WTC11 (cell line): Measurements from ENCODE around the gene KCNG2. TPM values are rescaled to one million over a fixed set of nuclear protein-coding genes. Genes with fewer than 3 reads are reported as not detected.
A peak's percentile ranks its signal among the peaks of the same experiment; 100 is the strongest.

Experiments used
- ATAC-seq: fragments of 200-7000 bp; cut with Tn5 transposase; 2 replicates; pipeline ENCODE4 v1.10.0; 2021; ENCODE audit warnings: mild to moderate bottlenecking, moderate library complexity
- CTCF ChIA-PET: fragments of 300-600 bp; sonication (Branson Sonifier 250); formaldehyde crosslinking; loops from one replicate; lab custom pipeline; 2021; ENCODE audit warnings: antibody characterized with exemption; lab: Charles Lee
- POLR2A ChIA-PET: fragments of 350-600 bp; sonication (Branson Sonifier 250); formaldehyde crosslinking; loops from one replicate; lab custom pipeline; 2021; ENCODE audit warnings: antibody characterized with exemption; lab: Charles Lee
- DNase-seq: peaks from one replicate; pipeline ENCODE4 v3.0.0; 2021; ENCODE audit warnings: low spot score
- H3K27ac Mint-ChIP-seq: 2 replicates; pipeline ENCODE4 v1.8.0; 2021; ENCODE audit warnings: mixed read lengths
- H3K27me3 Mint-ChIP-seq: 2 replicates; pipeline ENCODE4 v1.8.0; 2021; ENCODE audit warnings: low read depth, mild to moderate bottlenecking, moderate library complexity, mixed read lengths
- H3K36me3 Mint-ChIP-seq: 2 replicates; pipeline ENCODE4 v1.8.0; 2021; ENCODE audit warnings: mixed read lengths
- H3K4me1 Mint-ChIP-seq: 2 replicates; pipeline ENCODE4 v1.8.0; 2022; ENCODE audit warnings: mixed read lengths
- H3K4me3 Mint-ChIP-seq: 2 replicates; pipeline ENCODE4 v1.8.0; 2021; ENCODE audit warnings: mild to moderate bottlenecking, moderate library complexity, mixed read lengths
- H3K9me3 Mint-ChIP-seq: 2 replicates; pipeline ENCODE4 v1.8.0; 2021; ENCODE audit warnings: mixed read lengths
- ATF1 ChIP-seq: sonication (generic); formaldehyde crosslinking; IDR thresholded peaks from 2 replicates; pipeline ENCODE4 v1.8.1; 2023; ENCODE audit warnings: mild to moderate bottlenecking, moderate library complexity, missing genetic modification reagents
- CBFB ChIP-seq: sonication (generic); formaldehyde crosslinking; IDR thresholded peaks from 2 replicates; pipeline ENCODE4 v1.8.1; 2022; ENCODE audit warnings: mild to moderate bottlenecking, low read depth, missing genetic modification reagents
- CREM ChIP-seq: sonication (generic); formaldehyde crosslinking; IDR thresholded peaks from 2 replicates; pipeline ENCODE4 v1.8.1; 2022; ENCODE audit warnings: mild to moderate bottlenecking, missing genetic modification reagents, moderate library complexity
- GABPB1 ChIP-seq: sonication (generic); formaldehyde crosslinking; IDR thresholded peaks from 2 replicates; pipeline ENCODE4 v1.8.1; 2023; ENCODE audit warnings: mild to moderate bottlenecking, missing genetic modification reagents
- IRF1 ChIP-seq: sonication (generic); formaldehyde crosslinking; IDR thresholded peaks from 2 replicates; pipeline ENCODE4 v1.8.0; 2023; ENCODE audit warnings: missing genetic modification reagents
- MLX ChIP-seq: sonication (generic); formaldehyde crosslinking; IDR thresholded peaks from 2 replicates; pipeline ENCODE4 v1.8.1; 2023; ENCODE audit warnings: mild to moderate bottlenecking, missing genetic modification reagents, moderate library complexity
- PRRX2 ChIP-seq: fragments of 250-450 bp; sonication (Bioruptor Pico); IDR thresholded peaks from 2 replicates; pipeline ENCODE4 v1.8.0; 2021; ENCODE audit warnings: mild to moderate bottlenecking
- RELA ChIP-seq: sonication (generic); formaldehyde crosslinking; IDR thresholded peaks from 2 replicates; pipeline ENCODE4 v1.8.1; 2022; ENCODE audit warnings: missing genetic modification reagents, mild to moderate bottlenecking, borderline replicate concordance
- TCF7 ChIP-seq: sonication (generic); formaldehyde crosslinking; IDR thresholded peaks from 2 replicates; pipeline ENCODE4 v1.8.0; 2022; ENCODE audit warnings: mild to moderate bottlenecking, low read depth, missing genetic modification reagents, moderate library complexity
- ZBTB21 ChIP-seq: sonication (generic); formaldehyde crosslinking; IDR thresholded peaks from 2 replicates; pipeline ENCODE4 v1.8.1; 2023; ENCODE audit warnings: mild to moderate bottlenecking, missing genetic modification reagents, borderline replicate concordance
- total RNA-seq: library from RNA; stranded (reverse); gene quantifications from 3 replicates; pipeline ENCODE4 v1.2.3, GENCODE V29; 2021
- TF ChIP-seq, protein P1 (sequence below): sonication (generic); formaldehyde crosslinking; IDR thresholded peaks from 2 replicates; pipeline ENCODE4 v1.8.0; 2023; ENCODE audit warnings: missing genetic modification reagents, mild to moderate bottlenecking, borderline replicate concordance

The KCNG2 gene
- total RNA-seq, 1 experiment from 2014 or later: 0.50 TPM

DNA sequence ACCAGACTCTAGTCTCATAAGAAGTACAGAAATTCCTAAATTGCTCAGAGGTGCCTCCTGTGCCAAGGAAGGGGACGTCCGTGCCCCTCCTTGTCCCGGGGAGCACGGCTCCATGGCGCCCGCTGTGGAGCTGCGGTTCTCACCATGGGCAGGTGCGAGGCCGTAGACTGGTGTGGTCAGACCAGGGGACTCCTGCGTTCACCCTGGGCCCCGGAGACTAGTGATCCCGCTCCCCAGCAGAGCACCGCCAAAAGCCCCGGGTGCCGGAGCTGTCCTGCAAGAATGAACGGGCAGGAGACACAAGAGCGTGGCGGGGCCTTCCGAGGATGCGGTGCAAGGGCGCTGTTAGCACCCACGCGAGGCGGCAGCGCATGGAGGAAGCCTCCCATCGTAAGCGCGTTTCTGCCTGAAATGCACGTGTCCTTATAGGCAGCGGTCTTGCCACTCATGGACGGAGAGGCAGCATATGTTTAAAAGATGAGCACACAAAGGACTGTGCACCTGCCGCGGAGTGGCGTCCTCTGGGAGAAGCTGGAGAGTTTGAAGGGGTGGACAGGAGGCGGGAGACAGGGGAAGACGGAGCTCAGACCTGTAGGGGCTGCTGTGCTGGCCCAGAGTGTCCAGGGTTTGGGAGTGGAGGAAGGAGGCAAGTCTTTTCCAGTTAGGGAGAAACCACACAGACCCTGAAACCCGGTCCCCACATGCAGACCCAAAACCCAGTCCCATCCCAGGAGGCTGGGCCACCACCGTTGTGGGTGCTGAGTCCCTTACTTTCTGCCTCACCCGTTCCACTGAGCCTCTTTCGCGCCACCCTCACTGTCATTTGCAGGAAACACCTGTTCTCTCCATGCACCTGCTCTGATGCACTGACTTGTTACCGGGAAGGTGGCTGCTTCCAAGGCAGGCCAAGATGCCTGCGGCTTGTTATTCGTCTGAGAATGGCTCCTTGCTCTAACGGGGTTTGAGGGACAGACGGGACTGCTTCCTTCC is 7.5 kb upstream of the KCNG2 start (continued):
- TF ChIP-seq, protein P1, sequence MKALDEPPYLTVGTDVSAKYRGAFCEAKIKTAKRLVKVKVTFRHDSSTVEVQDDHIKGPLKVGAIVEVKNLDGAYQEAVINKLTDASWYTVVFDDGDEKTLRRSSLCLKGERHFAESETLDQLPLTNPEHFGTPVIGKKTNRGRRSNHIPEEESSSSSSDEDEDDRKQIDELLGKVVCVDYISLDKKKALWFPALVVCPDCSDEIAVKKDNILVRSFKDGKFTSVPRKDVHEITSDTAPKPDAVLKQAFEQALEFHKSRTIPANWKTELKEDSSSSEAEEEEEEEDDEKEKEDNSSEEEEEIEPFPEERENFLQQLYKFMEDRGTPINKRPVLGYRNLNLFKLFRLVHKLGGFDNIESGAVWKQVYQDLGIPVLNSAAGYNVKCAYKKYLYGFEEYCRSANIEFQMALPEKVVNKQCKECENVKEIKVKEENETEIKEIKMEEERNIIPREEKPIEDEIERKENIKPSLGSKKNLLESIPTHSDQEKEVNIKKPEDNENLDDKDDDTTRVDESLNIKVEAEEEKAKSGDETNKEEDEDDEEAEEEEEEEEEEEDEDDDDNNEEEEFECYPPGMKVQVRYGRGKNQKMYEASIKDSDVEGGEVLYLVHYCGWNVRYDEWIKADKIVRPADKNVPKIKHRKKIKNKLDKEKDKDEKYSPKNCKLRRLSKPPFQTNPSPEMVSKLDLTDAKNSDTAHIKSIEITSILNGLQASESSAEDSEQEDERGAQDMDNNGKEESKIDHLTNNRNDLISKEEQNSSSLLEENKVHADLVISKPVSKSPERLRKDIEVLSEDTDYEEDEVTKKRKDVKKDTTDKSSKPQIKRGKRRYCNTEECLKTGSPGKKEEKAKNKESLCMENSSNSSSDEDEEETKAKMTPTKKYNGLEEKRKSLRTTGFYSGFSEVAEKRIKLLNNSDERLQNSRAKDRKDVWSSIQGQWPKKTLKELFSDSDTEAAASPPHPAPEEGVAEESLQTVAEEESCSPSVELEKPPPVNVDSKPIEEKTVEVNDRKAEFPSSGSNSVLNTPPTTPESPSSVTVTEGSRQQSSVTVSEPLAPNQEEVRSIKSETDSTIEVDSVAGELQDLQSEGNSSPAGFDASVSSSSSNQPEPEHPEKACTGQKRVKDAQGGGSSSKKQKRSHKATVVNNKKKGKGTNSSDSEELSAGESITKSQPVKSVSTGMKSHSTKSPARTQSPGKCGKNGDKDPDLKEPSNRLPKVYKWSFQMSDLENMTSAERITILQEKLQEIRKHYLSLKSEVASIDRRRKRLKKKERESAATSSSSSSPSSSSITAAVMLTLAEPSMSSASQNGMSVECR (CRISPR knock-in tag): no peak
- no peak for TF ChIP-seq IRF1 (CRISPR knock-in tag)
- no peak for TF ChIP-seq CBFB
- TF ChIP-seq TCF7 (CRISPR knock-in tag): no peak
- TF ChIP-seq ATF1 (CRISPR knock-in tag): no peak
- TF ChIP-seq ZBTB21 (CRISPR knock-in tag): no peak
- TF ChIP-seq CREM (CRISPR knock-in tag): no peak

DNA sequence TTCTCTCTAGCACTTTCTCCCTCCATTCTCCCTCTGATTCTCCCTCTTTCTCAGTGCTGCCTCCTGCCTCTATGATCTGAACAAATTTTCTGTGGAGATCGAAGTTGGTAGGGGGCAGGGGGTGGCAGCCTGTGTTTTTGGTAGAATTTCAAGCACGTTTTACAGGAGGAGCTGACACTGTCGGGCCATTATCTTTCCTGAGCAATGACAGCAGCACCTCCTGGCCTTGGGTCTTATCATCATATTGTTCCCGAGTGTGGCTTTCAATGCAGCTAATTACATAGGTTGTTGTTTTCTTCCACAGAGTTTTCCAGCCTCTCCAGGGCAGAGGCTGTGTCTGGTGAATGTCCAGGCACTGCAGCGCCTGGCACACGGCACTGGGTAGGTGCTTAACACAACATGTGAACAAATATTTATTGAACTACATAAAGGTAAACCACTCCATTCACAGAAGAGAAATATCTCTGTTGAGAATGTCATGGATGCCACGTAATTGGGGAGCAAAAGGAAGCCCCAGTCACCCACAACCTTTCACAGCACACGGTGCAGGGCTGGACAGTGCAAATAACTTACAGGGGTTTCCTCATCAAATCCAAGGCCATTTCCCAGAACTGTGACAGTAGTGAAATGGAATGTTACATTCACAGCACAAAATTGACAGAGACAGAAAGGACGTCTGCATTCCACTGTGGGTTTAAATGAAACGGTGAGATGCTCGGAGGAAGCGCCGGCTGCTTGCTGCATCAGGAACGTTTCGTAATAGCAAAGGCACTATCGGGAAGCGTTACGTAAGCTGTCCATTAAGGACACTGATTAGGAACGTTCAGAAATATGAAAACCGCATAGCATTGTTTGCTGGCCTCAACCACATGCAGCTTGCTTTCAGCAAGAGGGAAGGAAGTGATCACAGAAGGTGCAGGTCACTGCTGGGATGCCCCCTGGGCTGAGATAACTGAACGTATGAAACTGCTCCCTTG is 6.5 kb upstream of the KCNG2 start:
- TF ChIP-seq GABPB1 (CRISPR knock-in tag) (peak; percentile 88; the same call in 1 of the 2 replicates), IRF1 (CRISPR knock-in tag) (no peak)
- Mint-ChIP-seq H3K27ac (no peak overlapping the region), H3K4me3 (no peak overlapping the region), H3K4me1 (0 out of 2 replicates have a peak, but pooled peaks cover 3% of the 10 kb centered on the region), H3K27me3 (peaks cover 48% of the 10 kb centered on the region), H3K9me3 (no peaks in the 10 kb centered on the region), H3K36me3 (no peaks in the 10 kb centered on the region)
- ATAC-seq: no peak
- DNase-seq: no peak
- POLR2A ChIA-PET: no interaction called here
- CTCF ChIA-PET: no interaction called here

GRCh38 chr18:79792096-79792987 is 5.4 kb upstream of the KCNG2 start:
- H3K27me3 Mint-ChIP-seq: peaks cover 48% of the 10 kb centered on the region

More at GRCh38 chr18:79792096-79792987, 5.4 kb upstream of the KCNG2 start:
- POLR2A ChIA-PET: no interaction called here
- H3K36me3 Mint-ChIP-seq: no peaks in the 10 kb centered on the region
- H3K4me1 Mint-ChIP-seq: peaks cover 6% of the 10 kb centered on the region
- TF ChIP-seq MLX (no peak), PRRX2 (CRISPR knock-in tag) (no peak), RELA (no peak)
- no peak for ATAC-seq
- no peak overlapping the region for H3K4me3 Mint-ChIP-seq
- H3K27ac Mint-ChIP-seq: no peak overlapping the region
- no peaks in the 10 kb centered on the region for H3K9me3 Mint-ChIP-seq
- CTCF ChIA-PET: no interaction called here
- DNase-seq: no peak
